Hypothalamus (tissue), 51 donors: Measurements from ENCODE around the gene CLRN1.

Experiments
- DNase-seq, 51 donors: peaks; one replicate each; lab custom pipeline; 2025; lab: John Stamatoyannopoulos, UW

Gene CLRN1

GRCh38 chr3:150925751-150926201 lies 46.8 kb downstream of the CLRN1 start:
- DNase-seq: peak in 16 of 51 donors; percentile 1 to 40 (median 13)

DNA sequence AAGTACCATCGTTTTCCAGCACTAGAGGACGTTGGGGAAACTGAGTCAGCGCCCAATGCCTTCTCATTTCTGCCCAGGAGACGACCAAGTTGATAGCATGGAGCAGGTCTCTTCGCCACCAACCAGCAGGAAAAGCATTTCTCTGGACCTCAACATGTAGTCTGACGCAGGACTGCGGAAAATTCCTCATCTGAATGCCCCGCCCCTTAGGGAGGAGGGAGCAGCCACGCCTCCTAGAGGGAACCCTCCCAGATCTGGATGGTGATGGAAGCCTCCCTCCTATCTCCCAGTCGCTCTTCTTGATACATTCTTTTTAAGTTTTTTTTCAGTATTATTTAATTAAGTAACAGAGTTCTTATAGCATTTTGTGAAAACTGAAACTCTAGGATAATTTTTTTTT lies 49.9 kb downstream of the CLRN1 start:
- DNase-seq: no peak

DNA sequence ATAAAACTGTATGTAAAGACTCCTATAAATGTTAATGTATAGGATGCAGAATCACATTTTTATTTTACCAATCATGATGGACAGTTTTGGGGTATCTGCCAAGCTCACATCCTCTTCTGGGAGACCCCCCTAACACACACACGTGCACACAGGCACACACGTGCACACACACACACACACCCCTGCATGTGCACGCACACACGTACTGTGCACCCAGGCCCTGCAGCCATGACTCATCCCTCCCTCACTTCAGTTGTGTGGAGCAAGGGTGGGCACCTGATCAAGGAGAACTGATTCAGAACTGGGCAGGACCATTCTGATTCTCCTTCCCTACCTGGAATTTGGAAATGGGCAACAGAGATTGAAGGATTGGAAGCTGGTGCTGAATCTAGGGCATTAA lies 51.3 kb downstream of the CLRN1 start:
- DNase-seq: no peak

DNA sequence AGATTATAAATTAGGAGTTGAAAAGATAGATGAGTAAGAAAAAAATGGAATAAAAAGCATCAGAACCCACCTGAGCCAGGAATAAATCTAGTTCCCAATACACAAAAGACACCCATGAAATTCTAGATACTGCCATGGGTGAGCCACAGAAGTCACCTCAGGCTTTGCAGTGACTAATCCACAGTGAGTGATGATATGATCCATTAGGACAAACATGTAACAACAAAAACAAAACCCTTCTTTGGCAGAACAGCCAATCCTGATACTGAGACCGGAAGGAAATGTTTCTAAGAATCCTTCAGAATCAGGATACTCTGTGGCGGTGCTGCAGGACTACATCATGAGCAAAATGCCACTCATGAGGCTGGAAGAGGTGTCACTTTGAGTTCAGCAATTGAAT lies 52.3 kb downstream of the CLRN1 start:
- no peak for DNase-seq

DNA sequence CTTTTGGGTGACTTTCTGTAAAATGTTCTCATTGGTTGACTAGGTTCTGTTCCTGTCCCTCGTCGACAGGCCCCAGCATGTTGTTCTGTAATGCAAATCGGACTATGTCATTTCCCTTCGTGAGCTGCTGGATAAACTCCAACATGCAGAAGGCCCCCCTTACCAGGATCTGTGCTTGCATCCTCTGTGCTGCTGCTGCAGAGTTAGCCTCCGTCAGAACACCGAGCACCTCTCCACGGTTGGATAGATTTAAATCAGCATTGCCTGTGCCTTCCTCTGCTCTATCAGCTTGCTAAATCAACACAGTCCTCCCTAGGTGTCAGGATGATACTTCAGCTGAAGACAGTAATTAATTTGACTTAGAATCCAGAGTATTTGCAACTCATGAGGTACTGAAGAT lies 54.6 kb downstream of the CLRN1 start:
- DNase-seq: no peak

GRCh38 chr3:150913133-150913922 lies 59.2 kb downstream of the CLRN1 start:
- DNase-seq: peak in 1 of 51 donors; percentile 17

DNA sequence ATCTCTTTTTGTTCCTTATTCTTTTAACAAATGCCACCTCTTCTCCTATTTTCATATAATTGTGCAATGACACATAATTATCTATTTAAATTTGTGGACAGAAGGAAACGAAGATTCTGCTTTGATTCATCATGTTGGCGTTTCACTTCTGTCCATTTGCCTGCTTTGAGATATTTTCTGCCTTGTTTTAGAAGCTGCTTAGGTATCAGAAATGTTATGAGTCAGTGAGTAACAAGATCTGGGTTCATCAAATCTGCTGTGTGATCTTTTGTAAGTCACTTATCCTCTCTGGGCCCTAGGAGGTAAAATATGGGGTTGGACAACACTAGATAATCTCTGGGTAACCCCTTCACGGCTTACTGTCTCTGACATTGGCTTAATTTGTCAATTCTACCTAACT lies 60.0 kb downstream of the CLRN1 start:
- DNase-seq: no peak

DNA sequence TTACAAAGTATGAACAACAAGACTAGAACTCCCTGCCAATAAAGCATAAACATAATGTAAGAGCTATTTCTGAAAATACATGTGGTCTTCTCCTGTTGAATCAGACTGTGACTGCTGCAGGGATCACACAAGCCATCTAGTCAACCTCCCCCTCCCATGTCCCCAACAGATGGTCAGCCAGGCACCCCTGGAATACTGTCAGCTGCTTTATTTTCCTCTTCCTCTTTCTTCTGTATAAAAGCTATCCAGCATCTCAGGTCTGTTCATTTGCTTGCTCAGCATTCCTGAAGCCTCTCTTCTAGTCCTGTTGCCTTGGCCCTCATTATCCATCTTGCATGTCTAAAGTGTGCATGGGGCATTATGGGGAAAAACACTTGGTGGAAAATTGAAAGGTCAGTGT lies 60.8 kb downstream of the CLRN1 start:
- DNase-seq: no peak

DNA sequence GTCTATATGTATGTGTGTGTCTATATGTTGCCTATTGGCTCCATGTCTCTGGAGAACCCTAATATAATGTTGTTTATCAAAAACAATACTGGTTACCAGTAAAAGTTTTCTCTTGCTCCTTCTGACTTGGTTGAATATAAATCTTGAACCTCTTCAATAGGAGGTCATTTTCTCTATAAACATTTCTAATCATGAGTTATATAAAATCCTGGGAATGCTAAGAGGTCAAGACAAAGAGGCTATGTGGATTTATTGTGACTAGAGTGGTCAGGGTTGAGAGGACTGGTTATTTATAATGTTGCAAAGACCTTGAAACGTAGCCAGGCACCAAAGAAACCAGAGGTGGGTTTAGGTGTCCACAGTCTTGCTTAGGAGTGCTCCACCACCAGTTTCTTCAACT lies 66.1 kb downstream of the CLRN1 start:
- no peak for DNase-seq

GRCh38 chr3:150905746-150906145 lies 66.8 kb downstream of the CLRN1 start:
- no peak for DNase-seq

GRCh38 chr3:150905339-150905738 lies 67.2 kb downstream of the CLRN1 start, which contains the start of gene MINDY4B:
MINDY4B (minus strand) TSS chr3:150905439; CDS start chr3:150905439, 0 bp downstream.
- no peak for DNase-seq

DNA sequence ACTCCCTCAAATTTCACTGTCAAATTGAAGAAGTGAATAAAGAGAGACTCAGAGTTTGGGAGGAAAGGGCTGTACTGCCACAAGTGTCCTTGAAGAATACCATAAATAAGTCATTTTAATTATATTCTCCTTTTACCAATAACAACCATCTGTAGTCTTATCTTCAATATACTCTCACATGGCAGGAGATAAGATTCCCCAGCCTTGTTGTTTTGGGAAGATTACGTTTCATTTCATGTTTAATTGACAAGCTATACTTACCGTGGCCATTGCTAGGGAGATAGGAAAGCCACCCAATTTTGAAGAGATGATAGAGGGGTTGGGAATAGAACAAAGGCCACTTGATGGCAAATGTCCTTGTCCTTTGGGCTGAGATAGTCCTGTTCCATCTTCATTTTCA lies 69.5 kb downstream of the CLRN1 start:
- no peak for DNase-seq

DNA sequence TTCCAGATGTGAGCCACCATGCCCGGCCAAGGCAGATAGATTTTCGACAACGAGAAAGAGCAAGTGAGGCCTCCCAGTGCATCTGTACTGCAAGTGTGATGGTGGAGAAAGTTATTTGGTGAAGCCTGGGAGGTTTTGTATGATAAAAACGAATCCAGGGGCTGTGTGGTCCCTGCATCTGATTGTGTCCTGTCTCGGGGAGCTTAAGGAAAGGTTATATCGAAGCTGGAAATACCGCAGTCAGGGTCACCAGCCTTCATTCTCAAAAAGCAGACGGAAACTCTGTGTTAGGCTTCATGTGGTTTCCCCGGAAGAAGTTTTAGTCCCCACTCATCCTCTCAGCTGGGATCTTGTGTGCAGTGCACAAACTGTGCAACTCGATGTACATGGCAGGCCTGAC lies 70.7 kb downstream of the CLRN1 start:
- DNase-seq: no peak

- DNase-seq: no peak
Measured at GRCh38 chr3:150899141-150899540, 73.4 kb downstream of the CLRN1 start.

- DNase-seq: no peak
Measured at GRCh38 chr3:150898046-150898754, 74.3 kb downstream of the CLRN1 start.

DNA sequence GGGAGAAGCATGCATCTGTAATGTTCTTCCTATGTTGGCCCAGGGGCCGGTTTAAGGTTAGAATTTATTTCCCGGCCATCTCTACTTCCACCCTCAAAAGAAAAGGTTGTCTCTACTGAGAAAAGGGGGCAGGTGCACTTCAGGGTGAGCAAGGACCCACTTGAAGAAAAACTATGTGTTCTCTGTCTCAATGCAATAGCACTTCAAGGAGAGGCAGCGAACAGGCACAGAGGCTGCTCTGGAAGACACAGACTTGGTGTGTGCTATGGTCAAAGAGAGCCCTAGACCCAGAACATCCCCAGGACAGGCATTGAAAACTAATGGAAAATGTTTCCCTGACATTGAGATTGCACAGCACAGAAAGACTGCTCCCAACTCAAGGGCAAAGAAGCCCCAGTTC lies 74.9 kb downstream of the CLRN1 start:
- DNase-seq: no peak

GRCh38 chr3:150890831-150891230 lies 81.7 kb downstream of the CLRN1 start:
- no peak for DNase-seq

DNA sequence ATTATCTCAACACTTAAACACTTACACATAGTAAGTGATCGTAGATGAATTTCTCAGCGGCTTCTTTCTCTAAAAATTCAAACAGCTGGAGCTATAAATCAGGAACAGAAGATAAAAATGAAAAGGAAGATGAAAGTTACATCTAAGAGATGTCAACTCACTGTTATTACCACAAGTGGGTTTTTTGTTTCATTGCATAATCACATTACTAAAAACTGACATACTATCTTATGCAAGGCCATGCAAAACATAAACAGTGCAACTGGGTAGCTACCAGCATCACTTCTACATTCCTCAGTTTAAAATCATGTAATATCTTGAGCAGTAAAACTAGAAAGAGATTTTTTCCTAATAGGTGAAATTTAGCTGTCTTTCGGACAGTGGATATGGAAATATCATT lies 82.2 kb downstream of the CLRN1 start:
- DNase-seq: no peak

DNA sequence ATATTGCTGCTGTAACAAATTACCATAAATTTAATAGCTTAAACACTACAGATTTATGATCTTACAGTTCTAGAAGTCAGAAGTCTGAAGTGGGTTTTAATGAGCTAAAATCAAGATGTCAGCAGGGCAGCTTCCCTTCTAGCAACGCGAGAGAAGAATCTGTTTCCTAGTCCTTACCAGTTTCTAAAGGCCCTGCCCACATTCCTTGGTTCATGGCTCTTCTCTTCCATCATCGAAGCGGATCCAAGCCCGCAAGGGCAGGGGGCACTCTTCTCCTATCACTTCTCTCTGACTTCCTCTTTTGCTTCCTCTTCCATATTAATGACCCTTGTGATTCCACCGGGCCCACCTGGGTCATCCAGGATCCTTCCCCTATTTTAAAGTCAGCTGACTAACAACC lies 83.4 kb downstream of the CLRN1 start:
- no peak for DNase-seq

DNA sequence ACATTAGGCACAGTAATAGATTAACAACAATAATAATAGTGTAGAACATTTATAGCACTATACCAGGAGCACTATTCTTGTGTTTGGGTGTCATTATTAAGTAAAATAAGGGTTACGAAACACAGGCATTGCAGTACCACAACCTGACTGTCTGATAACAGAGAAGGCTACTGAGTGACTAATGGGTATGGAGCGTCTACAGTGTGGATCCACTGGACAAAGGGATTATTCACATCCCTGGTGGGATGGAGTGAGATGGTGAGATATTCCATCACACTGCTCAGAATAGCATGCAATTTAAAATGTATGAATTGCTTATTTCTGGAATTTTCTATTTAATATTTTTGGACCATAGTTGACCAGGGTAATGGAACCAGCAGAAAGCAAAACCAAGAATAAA lies 85.5 kb downstream of the CLRN1 start:
- no peak for DNase-seq

GRCh38 chr3:150885535-150885934 lies 87.0 kb downstream of the CLRN1 start:
- no peak for DNase-seq

DNA sequence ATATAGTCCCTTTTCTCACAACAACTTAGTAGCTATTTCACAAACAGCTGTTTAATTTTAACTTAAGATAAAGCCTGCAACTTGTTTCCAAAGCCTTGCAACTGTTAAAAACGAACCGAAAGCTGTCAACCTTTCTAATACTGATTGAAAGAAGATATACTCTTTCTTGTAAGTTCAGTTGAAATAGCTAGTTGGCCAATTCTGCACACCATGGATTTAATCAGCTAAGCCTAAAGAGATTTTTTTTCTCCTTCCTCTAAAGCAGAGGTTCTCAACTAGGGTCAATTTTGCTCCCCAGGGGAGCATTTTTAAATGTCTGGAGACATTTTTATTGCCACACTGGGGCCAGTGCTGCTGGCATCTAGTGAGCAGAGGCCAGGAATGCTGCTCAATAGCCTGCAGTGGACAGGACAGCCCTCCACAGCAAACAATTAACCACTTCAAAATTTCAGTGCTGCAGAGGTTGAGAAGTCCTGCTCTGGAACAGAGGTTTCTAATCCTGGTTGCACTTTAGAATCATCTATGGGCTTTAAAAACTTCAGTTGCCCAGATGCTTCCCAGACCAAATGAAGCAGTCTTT lies 93.4 kb downstream of the CLRN1 start:
- DNase-seq: no peak
